ENCODE results near the gene PDCD7.
"Not testable (repeated sequence)": the region's sequence is repeated elsewhere in the genome, so short reads cannot be mapped to it uniquely, and the experiment has no call there.

PDCD7 gene

GRCh38 chr15:65115542-65115941 is 18.1 kb downstream of the PDCD7 start:
- no peak for DNase-seq

- DNase-seq = no peak
Measured at GRCh38 chr15:65115086-65115485, 18.5 kb downstream of the PDCD7 start, which contains the start of gene UBAP1L. Gene UBAP1L, minus strand, starts transcription at chr15:65115200. Its CDS starts 8,985 bp downstream, at chr15:65106215.

GRCh38 chr15:65110676-65111292 is 22.8 kb downstream of the PDCD7 start:
- no peak for DNase-seq

- no peak for DNase-seq
Measured at GRCh38 chr15:65106011-65106590, 27.5 kb downstream of the PDCD7 start.

- no peak for DNase-seq
Measured at GRCh38 chr15:65105038-65105437, 28.6 kb downstream of the PDCD7 start.

- DNase-seq = no peak
Measured at GRCh38 chr15:65102912-65103311, 30.7 kb downstream of the PDCD7 start.

- DNase-seq = no peak
Measured at GRCh38 chr15:65101891-65102708, 31.5 kb downstream of the PDCD7 start.

GRCh38 chr15:65101411-65101890 is 32.2 kb downstream of the PDCD7 start:
- peak; percentile 86 for DNase-seq

- DNase-seq = no peak
Measured at GRCh38 chr15:65100442-65100841, 33.2 kb downstream of the PDCD7 start.

GRCh38 chr15:65099801-65100200 is 33.8 kb downstream of the PDCD7 start:
- not testable (repeated sequence) for DNase-seq

GRCh38 chr15:65099336-65099735 is 34.3 kb downstream of the PDCD7 start:
- no peak for DNase-seq

GRCh38 chr15:65097651-65098263 is 35.9 kb downstream of the PDCD7 start:
- no peak for DNase-seq

GRCh38 chr15:65096481-65097385 is 36.9 kb downstream of the PDCD7 start:
- no peak for DNase-seq

- DNase-seq = no peak
Measured at GRCh38 chr15:65095747-65096104, 37.9 kb downstream of the PDCD7 start.

- DNase-seq = no peak
Measured at GRCh38 chr15:65095011-65095746, 38.4 kb downstream of the PDCD7 start.

GRCh38 chr15:65094294-65094995 is 39.2 kb downstream of the PDCD7 start:
- DNase-seq = no peak

- not testable (repeated sequence) for DNase-seq
Measured at GRCh38 chr15:65093793-65094170, 39.8 kb downstream of the PDCD7 start.

- DNase-seq = no peak
Measured at GRCh38 chr15:65092911-65093792, 40.5 kb downstream of the PDCD7 start.

- DNase-seq = no peak
Measured at GRCh38 chr15:65091946-65092770, 41.5 kb downstream of the PDCD7 start.
